ENCODE measurements around the gene CENPS. TPM values are rescaled to one million over a fixed set of nuclear protein-coding genes. Genes with fewer than 3 reads are reported as not detected.
A peak's percentile ranks its signal among the peaks of the same experiment; 100 is the strongest.

The CENPS gene
- total RNA-seq, 2 donors from 2014 or later, result 23.1 to 30.8 TPM

DNA sequence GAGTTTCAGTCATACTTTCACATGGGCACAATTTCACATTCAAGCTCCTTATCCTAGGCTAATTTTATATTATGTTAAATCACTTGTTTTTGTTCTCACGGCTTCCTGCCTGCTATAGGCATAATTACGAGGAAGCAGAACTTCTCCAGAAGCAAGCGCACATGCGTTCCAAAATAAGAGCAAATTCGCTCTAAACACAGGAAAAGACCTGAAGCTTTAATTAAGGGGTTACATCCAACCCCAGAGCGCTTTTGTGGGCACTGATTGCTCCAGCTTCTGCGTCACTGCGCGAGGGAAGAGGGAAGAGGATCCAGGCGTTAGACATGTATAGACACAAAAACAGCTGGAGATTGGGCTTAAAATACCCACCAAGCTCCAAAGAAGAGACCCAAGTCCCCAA is 19.5 kb downstream of the CENPS start, which contains the start of gene CORT:
TSS of gene CORT (plus strand) at position 281 of the 400 bp plus-strand sequence. CDS start 193 bp downstream, outside the sequence.
- no peaks in the 10 kb centered on the region for H3K27me3 Mint-ChIP-seq (ENCODE audit: insufficient read depth)
- peaks cover 2% of the 10 kb centered on the region for H3K9me3 Mint-ChIP-seq
- Histone ChIP-seq H3K36me3 (ENCODE audit: control insufficient read depth, insufficient read depth, low read length) (peaks cover 7% of the 10 kb centered on the region), H3K4me3 (ENCODE audit: low read length) (no peak within 1 kb of the TSS), H3K27ac (ENCODE audit: low read depth, low read length) (no peak within 1 kb of the TSS), H3K9ac (ENCODE audit: extremely low read depth, low read length, poor library complexity, severe bottlenecking) (no peak within 1 kb of the TSS), H3K27me3 (ENCODE audit: control insufficient read depth, insufficient read depth, low read length, poor library complexity, severe bottlenecking) (no peaks in the 10 kb centered on the region), H3K9me3 (ENCODE audit: control insufficient read depth, low read length) (peaks cover 5% of the 10 kb centered on the region), H3K4me1 (ENCODE audit: control insufficient read depth, insufficient read depth, low read length) (no peaks in the 10 kb centered on the region)
- H3K4me1 Mint-ChIP-seq, result peaks cover 8% of the 10 kb centered on the region
- peaks cover 19% of the 10 kb centered on the region for H3K36me3 Mint-ChIP-seq (ENCODE audit: low read depth)
- H3K4me3 Mint-ChIP-seq, result no peak within 1 kb of the TSS
- WGBS, 2 experiments (ENCODE audit: insufficient coverage in 1 of 2, insufficient read length in 1 of 2), result 90 to 95% methylated on average over 9 to 10 of the region's 10 CpGs
- TF ChIP-seq, protein P1, sequence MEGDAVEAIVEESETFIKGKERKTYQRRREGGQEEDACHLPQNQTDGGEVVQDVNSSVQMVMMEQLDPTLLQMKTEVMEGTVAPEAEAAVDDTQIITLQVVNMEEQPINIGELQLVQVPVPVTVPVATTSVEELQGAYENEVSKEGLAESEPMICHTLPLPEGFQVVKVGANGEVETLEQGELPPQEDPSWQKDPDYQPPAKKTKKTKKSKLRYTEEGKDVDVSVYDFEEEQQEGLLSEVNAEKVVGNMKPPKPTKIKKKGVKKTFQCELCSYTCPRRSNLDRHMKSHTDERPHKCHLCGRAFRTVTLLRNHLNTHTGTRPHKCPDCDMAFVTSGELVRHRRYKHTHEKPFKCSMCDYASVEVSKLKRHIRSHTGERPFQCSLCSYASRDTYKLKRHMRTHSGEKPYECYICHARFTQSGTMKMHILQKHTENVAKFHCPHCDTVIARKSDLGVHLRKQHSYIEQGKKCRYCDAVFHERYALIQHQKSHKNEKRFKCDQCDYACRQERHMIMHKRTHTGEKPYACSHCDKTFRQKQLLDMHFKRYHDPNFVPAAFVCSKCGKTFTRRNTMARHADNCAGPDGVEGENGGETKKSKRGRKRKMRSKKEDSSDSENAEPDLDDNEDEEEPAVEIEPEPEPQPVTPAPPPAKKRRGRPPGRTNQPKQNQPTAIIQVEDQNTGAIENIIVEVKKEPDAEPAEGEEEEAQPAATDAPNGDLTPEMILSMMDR (conservative IDR thresholded peaks at IDR 0.05), result no peak
- peak within 1 kb of the TSS; percentile 58 for H3K27ac Mint-ChIP-seq
- DNase-seq, result no peak

DNA sequence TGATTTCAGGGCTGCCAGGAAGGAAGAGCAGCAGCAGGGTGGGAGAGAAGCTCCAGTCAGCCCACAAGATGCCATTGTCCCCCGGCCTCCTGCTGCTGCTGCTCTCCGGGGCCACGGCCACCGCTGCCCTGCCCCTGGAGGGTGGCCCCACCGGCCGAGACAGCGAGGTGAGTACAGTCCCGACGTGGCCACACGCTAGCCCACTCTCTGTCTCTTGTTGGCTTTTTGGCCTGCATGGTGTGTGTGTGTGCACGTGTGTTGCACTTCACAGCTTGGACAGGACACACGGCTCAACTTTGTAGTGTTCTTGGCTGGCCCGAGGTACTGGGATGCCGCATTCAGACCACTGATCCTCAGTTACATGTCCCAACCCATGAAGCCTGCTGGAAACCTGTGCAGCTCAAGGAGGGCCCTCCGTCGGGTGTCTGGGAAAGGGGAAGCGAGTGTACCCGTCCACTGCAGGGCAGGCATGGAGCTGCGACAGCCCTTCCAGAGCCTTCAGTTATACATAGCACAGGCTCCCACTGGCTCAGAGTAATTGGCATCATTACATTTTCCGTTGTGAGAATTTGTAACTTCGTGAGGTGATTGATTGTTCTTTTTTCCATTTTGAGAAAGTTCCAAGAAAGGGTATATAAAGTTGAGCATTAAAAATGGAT is 20.1 kb downstream of the CENPS start:
- TF ChIP-seq, protein P1 (conservative IDR thresholded peaks at IDR 0.05), result no peak
- peak; percentile 55 for DNase-seq

DNA sequence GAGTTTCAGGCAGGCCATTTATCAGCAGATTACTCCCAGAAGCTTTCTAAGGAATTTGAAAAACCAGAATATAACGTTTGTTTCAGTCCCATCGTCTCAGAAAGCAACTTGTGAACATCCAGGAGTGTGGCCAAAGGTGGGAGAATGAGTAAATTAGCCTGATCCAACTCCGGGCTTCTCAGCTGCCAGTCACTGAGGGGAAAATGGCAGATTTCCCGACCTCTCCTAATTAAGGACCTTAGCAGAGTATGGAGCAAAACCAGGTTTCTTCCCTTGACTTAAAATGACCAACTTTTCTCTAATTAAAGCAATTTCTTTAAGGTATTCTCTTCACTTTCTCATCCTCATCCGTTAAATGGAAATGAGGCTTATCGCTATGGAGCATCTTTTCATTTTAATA is 20.6 kb downstream of the CENPS start:
- WGBS, 2 experiments (ENCODE audit: insufficient coverage in 1 of 2, insufficient read length in 1 of 2), result 79 to 80% methylated on average over 6 of the region's 6 CpGs
- Histone ChIP-seq H3K36me3 (ENCODE audit: control insufficient read depth, insufficient read depth, low read length) (peaks cover under 1% of the 10 kb centered on the region), H3K9me3 (ENCODE audit: control insufficient read depth, low read length) (peaks cover 8% of the 10 kb centered on the region), H3K27me3 (ENCODE audit: control insufficient read depth, insufficient read depth, low read length, poor library complexity, severe bottlenecking) (no peaks in the 10 kb centered on the region), H3K27ac (ENCODE audit: low read depth, low read length) (no peak overlapping the region), H3K9ac (ENCODE audit: extremely low read depth, low read length, poor library complexity, severe bottlenecking) (no peak overlapping the region), H3K4me3 (ENCODE audit: low read length) (no peak overlapping the region), H3K4me1 (ENCODE audit: control insufficient read depth, insufficient read depth, low read length) (no peaks in the 10 kb centered on the region)
- TF ChIP-seq, protein P1 (conservative IDR thresholded peaks at IDR 0.05), result no peak
- Mint-ChIP-seq H3K27me3 (ENCODE audit: insufficient read depth) (no peaks in the 10 kb centered on the region), H3K4me3 (no peak overlapping the region), H3K27ac (no peak overlapping the region), H3K4me1 (peaks cover 8% of the 10 kb centered on the region), H3K36me3 (ENCODE audit: low read depth) (peaks cover 18% of the 10 kb centered on the region), H3K9me3 (peaks cover 3% of the 10 kb centered on the region)
- no peak for DNase-seq

More for the DNA sequence above, 20.1 kb downstream of the CENPS start:
- no peak overlapping the region for H3K4me3 Mint-ChIP-seq
- Histone ChIP-seq H3K36me3 (ENCODE audit: control insufficient read depth, insufficient read depth, low read length) (peaks cover 4% of the 10 kb centered on the region), H3K4me1 (ENCODE audit: control insufficient read depth, insufficient read depth, low read length) (no peaks in the 10 kb centered on the region), H3K9ac (ENCODE audit: extremely low read depth, low read length, poor library complexity, severe bottlenecking) (no peak overlapping the region), H3K27ac (ENCODE audit: low read depth, low read length) (no peak overlapping the region), H3K27me3 (ENCODE audit: control insufficient read depth, insufficient read depth, low read length, poor library complexity, severe bottlenecking) (no peaks in the 10 kb centered on the region), H3K9me3 (ENCODE audit: control insufficient read depth, low read length) (peaks cover 8% of the 10 kb centered on the region), H3K4me3 (ENCODE audit: low read length) (no peak overlapping the region)
- peaks cover 17% of the 10 kb centered on the region for H3K36me3 Mint-ChIP-seq (ENCODE audit: low read depth)
- H3K9me3 Mint-ChIP-seq, result peaks cover 3% of the 10 kb centered on the region
- peaks cover 8% of the 10 kb centered on the region for H3K4me1 Mint-ChIP-seq
- 92 to 93% methylated on average over 6 to 21 of the region's 21 CpGs for WGBS, 2 experiments (ENCODE audit: insufficient coverage in 1 of 2, insufficient read length in 1 of 2)
- H3K27me3 Mint-ChIP-seq (ENCODE audit: insufficient read depth), result no peaks in the 10 kb centered on the region
- H3K27ac Mint-ChIP-seq, result no peak overlapping the region
